DMS53 treated with DMSO at 0.1 percent for 48 hours (cell line): ENCODE data around the gene ZNF607.

Experiments used
- DNase-seq: peaks from one replicate; lab custom pipeline; 2025; ENCODE audit not compliant: unreplicated experiment; lab: John Stamatoyannopoulos, UW

The ZNF607 gene

GRCh38 chr19:37654118-37654517 is 65.4 kb downstream of the ZNF607 start:
- DNase-seq: no peak
